Muscle of back (tissue), 11 donors: ENCODE results near the gene CDK5R2. TPM values are rescaled to one million over a fixed set of nuclear protein-coding genes. Genes with fewer than 3 reads are reported as not detected.

Experiments used
- DNase-seq, 3 donors: peaks; one replicate each; pipeline versions ENCODE4 v3.0.0 to v3.0.0-alpha.2; 2013
- polyA plus RNA-seq, 10 donors: library from polyadenylated mRNA; unstranded; fragments of 120-200 nt; gene quantifications; one replicate each; pipeline ENCODE4 v1.2.1, GENCODE V29; 2013; ENCODE audit not compliant: insufficient read length in 10 of 10

Gene CDK5R2
- polyA plus RNA-seq, 10 donors, result 0.07 to 0.12 TPM; not detected in 8

- no peak for DNase-seq
These were observed 26.8 kb downstream of the CDK5R2 start for GRCh38 chr2:218986148-218986761.

- no peak for DNase-seq
These were observed 28.7 kb downstream of the CDK5R2 start for GRCh38 chr2:218988164-218988563.

GRCh38 chr2:218988650-218989049, 29.2 kb downstream of the CDK5R2 start:
- no peak for DNase-seq

GRCh38 chr2:218990052-218990451, 30.6 kb downstream of the CDK5R2 start:
- DNase-seq, result no peak

GRCh38 chr2:218990612-218991011, 31.1 kb downstream of the CDK5R2 start:
- DNase-seq, result no peak

GRCh38 chr2:218991674-218992168, 32.3 kb downstream of the CDK5R2 start:
- DNase-seq, result no peak

GRCh38 chr2:218992196-218992595, 32.7 kb downstream of the CDK5R2 start:
- DNase-seq, result no peak

- no peak for DNase-seq
These were observed 33.4 kb downstream of the CDK5R2 start for GRCh38 chr2:218992703-218993344.

GRCh38 chr2:218993345-218994315, 34.2 kb downstream of the CDK5R2 start, which contains the start of gene CRYBA2:
CRYBA2 (minus strand) TSS chr2:218993422; CDS start chr2:218993176, 246 bp downstream.
- no peak for DNase-seq

GRCh38 chr2:218995561-218995960, 36.1 kb downstream of the CDK5R2 start:
- no peak for DNase-seq

GRCh38 chr2:218995972-218996711, 36.7 kb downstream of the CDK5R2 start:
- peak; percentile 62 to 86 (median 81) for DNase-seq

GRCh38 chr2:218996937-218997336, 37.5 kb downstream of the CDK5R2 start:
- DNase-seq, result peak in 1 of 3 donors; percentile 37

GRCh38 chr2:218997731-218998130, 38.3 kb downstream of the CDK5R2 start:
- no peak for DNase-seq

- DNase-seq, result no peak
These were observed 39.0 kb downstream of the CDK5R2 start for GRCh38 chr2:218998414-218999002.

- no peak for DNase-seq
These were observed 39.8 kb downstream of the CDK5R2 start for GRCh38 chr2:218999021-218999880.

GRCh38 chr2:218999881-219000568, 40.6 kb downstream of the CDK5R2 start:
- no peak for DNase-seq

- no peak for DNase-seq
These were observed 41.1 kb downstream of the CDK5R2 start for GRCh38 chr2:219000569-219000960.

- DNase-seq, result no peak
These were observed 41.7 kb downstream of the CDK5R2 start for GRCh38 chr2:219001100-219001576.
